Measurements from ENCODE around the gene C3orf70. TPM values are rescaled to one million over a fixed set of nuclear protein-coding genes. Genes with fewer than 3 reads are reported as not detected.

The C3orf70 gene
- total RNA-seq, 2 donors from 2014 or later = 3.1 TPM

- ATAC-seq (no peak), DNase-seq (no peak)
- intact Hi-C loops (cut with DNase I) = no loop called here
Measured at GRCh38 chr3:185094697-185095096, 58.2 kb downstream of the C3orf70 start.

- intact Hi-C loops (cut with DNase I) = no loop called here
- ATAC-seq (no peak), DNase-seq (no peak)
Measured at GRCh38 chr3:185093116-185093515, 59.7 kb downstream of the C3orf70 start.

GRCh38 chr3:185090811-185091210 lies 62.0 kb downstream of the C3orf70 start:
- intact Hi-C loops (cut with DNase I) = no loop called here
- DNase-seq = no peak
- ATAC-seq = no peak

GRCh38 chr3:185089751-185090150 lies 63.1 kb downstream of the C3orf70 start:
- no peak for DNase-seq
- ATAC-seq = no peak
- intact Hi-C loops (cut with DNase I) = no loop called here

- ATAC-seq (no peak), DNase-seq (no peak)
- intact Hi-C loops (cut with DNase I) = no loop called here
Measured at GRCh38 chr3:185089343-185089742, 63.5 kb downstream of the C3orf70 start.

GRCh38 chr3:185087419-185087818 lies 65.4 kb downstream of the C3orf70 start:
- intact Hi-C loops (cut with DNase I) = no loop called here
- no peak for ATAC-seq
- no peak for DNase-seq

GRCh38 chr3:185084901-185085300 lies 68.0 kb downstream of the C3orf70 start:
- intact Hi-C loops (cut with DNase I) = no loop called here
- ATAC-seq = no peak

GRCh38 chr3:185084402-185084801 lies 68.5 kb downstream of the C3orf70 start:
- ATAC-seq (no peak), DNase-seq (no peak)
- intact Hi-C loops (cut with DNase I) = no loop called here

More at GRCh38 chr3:185084901-185085300, 68.0 kb downstream of the C3orf70 start:
- no peak for DNase-seq

- DNase-seq (no peak), ATAC-seq (no peak)
- intact Hi-C loops (cut with DNase I) = no loop called here
Measured at GRCh38 chr3:185082829-185083228, 70.0 kb downstream of the C3orf70 start.

GRCh38 chr3:185082149-185082548 lies 70.7 kb downstream of the C3orf70 start:
- ATAC-seq = no peak
- intact Hi-C loops (cut with DNase I) = no loop called here
- no peak for DNase-seq

GRCh38 chr3:185081521-185081920 lies 71.3 kb downstream of the C3orf70 start:
- DNase-seq (no peak), ATAC-seq (no peak)
- intact Hi-C loops (cut with DNase I) = no loop called here

- intact Hi-C loops (cut with DNase I) = no loop called here
- ATAC-seq = no peak
Measured at GRCh38 chr3:185079625-185080024, 73.2 kb downstream of the C3orf70 start.

GRCh38 chr3:185076219-185076618 lies 76.6 kb downstream of the C3orf70 start:
- intact Hi-C loops (cut with DNase I) = no loop called here
- DNase-seq (no peak), ATAC-seq (no peak)

More at GRCh38 chr3:185079625-185080024, 73.2 kb downstream of the C3orf70 start:
- no peak for DNase-seq

GRCh38 chr3:185075547-185075946 lies 77.3 kb downstream of the C3orf70 start:
- DNase-seq (no peak), ATAC-seq (no peak)
- intact Hi-C loops (cut with DNase I) = no loop called here

- ATAC-seq = no peak
- intact Hi-C loops (cut with DNase I) = no loop called here
- no peak for DNase-seq
Measured at GRCh38 chr3:185071287-185071800, 81.5 kb downstream of the C3orf70 start.

- intact Hi-C loops (cut with DNase I) = no loop called here
- ATAC-seq (peak in 1 of 2 donors; percentile 16), DNase-seq (no peak)
Measured at GRCh38 chr3:185070491-185071286, 82.2 kb downstream of the C3orf70 start.

GRCh38 chr3:185069037-185070030 lies 83.5 kb downstream of the C3orf70 start:
- intact Hi-C loops (cut with DNase I) = no loop called here
- ATAC-seq = no peak

GRCh38 chr3:185067173-185067572 lies 85.7 kb downstream of the C3orf70 start:
- no peak for ATAC-seq

More at GRCh38 chr3:185069037-185070030, 83.5 kb downstream of the C3orf70 start:
- no peak for DNase-seq

GRCh38 chr3:185066251-185066650 lies 86.6 kb downstream of the C3orf70 start:
- DNase-seq = no peak
- intact Hi-C loops (cut with DNase I) = no loop called here
- no peak for ATAC-seq

More at GRCh38 chr3:185067173-185067572, 85.7 kb downstream of the C3orf70 start:
- intact Hi-C loops (cut with DNase I) = no loop called here
- no peak for DNase-seq

- intact Hi-C loops (cut with DNase I) = no loop called here
- DNase-seq (no peak), ATAC-seq (no peak)
Measured at GRCh38 chr3:185065059-185065458, 87.8 kb downstream of the C3orf70 start.

All from left cardiac atrium (tissue), 4 donors.